KMS-11 (cell line): Measurements from ENCODE around the gene MYL5.
"Not testable (repeated sequence)": the region's sequence is repeated elsewhere in the genome, so short reads cannot be mapped to it uniquely, and the experiment has no call there.

ENCODE experiments used
- H2AFZ ChIP-seq: fragments of 200-600 bp; sonication (generic); 2 replicates; pipeline ENCODE4 v1.6.1; 2016; ENCODE audit warnings: antibody characterized with exemption, mixed run types, low read depth
- H3K27ac ChIP-seq: fragments of 200-600 bp; sonication (generic); 2 replicates; pipeline ENCODE4 v1.6.1; 2016; ENCODE audit warnings: mild to moderate bottlenecking, mixed run types
- H3K27me3 ChIP-seq: fragments of 200-600 bp; sonication (generic); 2 replicates; pipeline ENCODE4 v1.6.1; 2017; ENCODE audit warnings: mild to moderate bottlenecking, low read depth, mixed run types, moderate library complexity; ENCODE audit not compliant: insufficient read depth
- H3K36me3 ChIP-seq: fragments of 200-600 bp; sonication (generic); 2 replicates; pipeline ENCODE4 v1.6.1; 2017; ENCODE audit warnings: mild to moderate bottlenecking, mixed run types; ENCODE audit not compliant: insufficient read depth
- H3K4me1 ChIP-seq: fragments of 200-600 bp; sonication (generic); 2 replicates; pipeline ENCODE4 v1.6.1; 2016; ENCODE audit warnings: mild to moderate bottlenecking, low read depth, mixed run types; ENCODE audit not compliant: poor library complexity, severe bottlenecking
- H3K4me2 ChIP-seq: fragments of 200-600 bp; sonication (generic); 2 replicates; pipeline ENCODE4 v1.7.0; 2016; ENCODE audit warnings: mild to moderate bottlenecking, mixed run types
- H3K4me3 ChIP-seq: fragments of 200-600 bp; sonication (generic); IDR thresholded peaks from 2 replicates; pipeline ENCODE4 v1.6.1; 2017; ENCODE audit warnings: low read depth, low read length, mixed read lengths; ENCODE audit not compliant: insufficient read depth
- H3K79me2 ChIP-seq: fragments of 200-600 bp; sonication (generic); 2 replicates; pipeline ENCODE4 v1.6.1; 2016; ENCODE audit warnings: low read depth, mixed run types; ENCODE audit not compliant: insufficient read depth
- H3K9ac ChIP-seq: fragments of 200-600 bp; sonication (generic); 2 replicates; pipeline ENCODE4 v1.6.1; 2016; ENCODE audit warnings: mild to moderate bottlenecking, mixed run types
- H4K20me1 ChIP-seq: fragments of 200-600 bp; sonication (generic); 2 replicates; pipeline ENCODE4 v1.6.1; 2016; ENCODE audit warnings: mild to moderate bottlenecking, mixed run types; ENCODE audit not compliant: insufficient read depth
- CTCF ChIP-seq: fragments of 200-600 bp; sonication (generic); conservative IDR thresholded peaks from 2 replicates; pipeline ENCODE4 v1.6.1; 2017; ENCODE audit warnings: low read depth, mild to moderate bottlenecking, antibody characterized with exemption, low read length, moderate library complexity, mixed read lengths

The MYL5 gene

GRCh38 chr4:687971-688853 is 13.9 kb downstream of the MYL5 start:
- H3K36me3 ChIP-seq = no peaks in the 10 kb centered on the region
- no peak overlapping the region for H3K4me2 ChIP-seq
- H3K79me2 ChIP-seq = no peaks in the 10 kb centered on the region
- no peak overlapping the region for H3K9ac ChIP-seq
- H3K4me1 ChIP-seq = no peaks in the 10 kb centered on the region
- no peaks in the 10 kb centered on the region for H3K27me3 ChIP-seq
- TF ChIP-seq CTCF = no peak
- no peaks in the 10 kb centered on the region for H4K20me1 ChIP-seq
- H2AFZ ChIP-seq = no peak overlapping the region
- no peak overlapping the region for H3K4me3 ChIP-seq
- H3K27ac ChIP-seq = no peak overlapping the region

- no peaks in the 10 kb centered on the region for H3K4me1 ChIP-seq
- no peak for TF ChIP-seq CTCF
- H3K9ac ChIP-seq = no peak within 1 kb of the TSS
- H3K36me3 ChIP-seq = no peaks in the 10 kb centered on the region
- H3K27ac ChIP-seq = no peak within 1 kb of the TSS
- no peaks in the 10 kb centered on the region for H3K79me2 ChIP-seq
- no peak within 1 kb of the TSS for H2AFZ ChIP-seq
- no peaks in the 10 kb centered on the region for H4K20me1 ChIP-seq
- no peak within 1 kb of the TSS for H3K4me3 ChIP-seq
- no peaks in the 10 kb centered on the region for H3K27me3 ChIP-seq
- H3K4me2 ChIP-seq = no peak within 1 kb of the TSS
These were observed 14.7 kb downstream of the MYL5 start, which contains the start of gene SLC49A3 for GRCh38 chr4:688854-689681. Gene SLC49A3, minus strand, starts transcription at chr4:689151. Its CDS starts 24 bp downstream, at chr4:689127.

GRCh38 chr4:689723-690122 is 15.4 kb downstream of the MYL5 start:
- no peak overlapping the region for H2AFZ ChIP-seq
- H3K27me3 ChIP-seq = no peaks in the 10 kb centered on the region
- H3K79me2 ChIP-seq = no peaks in the 10 kb centered on the region
- H3K36me3 ChIP-seq = no peaks in the 10 kb centered on the region
- no peaks in the 10 kb centered on the region for H4K20me1 ChIP-seq
- H3K27ac ChIP-seq = no peak overlapping the region
- no peak overlapping the region for H3K4me3 ChIP-seq
- H3K4me2 ChIP-seq = no peak overlapping the region
- H3K9ac ChIP-seq = no peak overlapping the region
- H3K4me1 ChIP-seq = no peaks in the 10 kb centered on the region
- no peak for TF ChIP-seq CTCF

DNA sequence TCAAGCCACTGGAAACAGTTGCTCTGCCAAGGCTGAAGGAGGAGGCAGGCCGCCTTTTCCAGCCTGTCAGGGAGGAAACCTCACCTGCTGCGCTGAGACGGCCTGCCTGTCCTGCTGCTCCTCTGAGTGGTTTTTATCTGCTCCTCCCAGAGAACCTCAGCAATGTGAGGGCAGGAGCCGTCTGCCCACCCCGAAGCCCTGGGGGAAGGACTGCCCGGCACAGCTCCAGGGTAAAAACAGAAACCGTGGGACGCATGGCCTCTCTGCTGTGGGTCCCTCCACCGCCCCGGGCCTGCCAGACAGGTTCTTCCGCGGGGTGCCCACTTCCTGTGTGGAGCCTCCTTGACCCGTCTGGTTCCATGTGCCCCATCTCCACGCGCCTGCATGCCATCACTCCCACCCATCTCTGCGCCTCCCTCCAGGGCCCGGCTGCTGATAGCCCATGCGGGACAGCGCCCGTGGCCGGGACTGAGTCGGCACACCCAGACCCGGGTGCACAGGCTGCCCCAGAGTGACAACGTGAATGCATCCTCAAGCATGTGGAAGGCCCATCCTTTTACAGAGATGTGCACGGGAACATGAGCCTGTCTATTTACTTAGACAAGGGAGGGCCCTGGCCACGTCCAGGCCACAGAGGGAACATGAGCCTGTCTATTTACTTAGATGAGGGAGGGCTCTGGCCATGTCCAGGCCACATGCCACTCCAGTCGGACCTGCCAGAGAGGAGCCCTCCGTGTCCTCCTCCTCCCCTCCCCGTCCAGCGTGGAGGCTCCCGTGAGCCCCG is 18.6 kb downstream of the MYL5 start:
- no peak overlapping the region for H3K4me2 ChIP-seq

GRCh38 chr4:694341-694940 is 20.1 kb downstream of the MYL5 start:
- H3K9ac ChIP-seq, H3K36me3 ChIP-seq, H3K79me2 ChIP-seq, H4K20me1 ChIP-seq, H3K4me3 ChIP-seq, H3K4me1 ChIP-seq, H3K27me3 ChIP-seq, H2AFZ ChIP-seq, H3K27ac ChIP-seq, H3K4me2 ChIP-seq: not testable (repeated sequence)

More for the DNA sequence above, 18.6 kb downstream of the MYL5 start:
- H3K4me1 ChIP-seq = no peaks in the 10 kb centered on the region
- no peaks in the 10 kb centered on the region for H3K36me3 ChIP-seq
- no peak overlapping the region for H3K4me3 ChIP-seq
- H2AFZ ChIP-seq = no peak overlapping the region
- H3K9ac ChIP-seq = no peak overlapping the region
- TF ChIP-seq CTCF = no peak
- H3K27me3 ChIP-seq = no peaks in the 10 kb centered on the region
- no peaks in the 10 kb centered on the region for H4K20me1 ChIP-seq
- H3K27ac ChIP-seq = no peak overlapping the region
- no peaks in the 10 kb centered on the region for H3K79me2 ChIP-seq
